HEK293 (cell line): ENCODE measurements around the gene TTC39C.
A peak's percentile ranks its signal among the peaks of the same experiment; 100 is the strongest.

Source experiments
- HOXA7 ChIP-seq: sonication (generic); formaldehyde crosslinking; IDR thresholded peaks from 2 replicates; pipeline ENCODE4 v1.8.1; 2022; ENCODE audit warnings: missing genetic modification reagents, borderline replicate concordance
- KLF10 ChIP-seq: fragments of 450-650 bp; IDR thresholded peaks from 2 replicates; pipeline ENCODE4 v1.5.1; 2018; ENCODE audit warnings: missing biosample characterization, mild to moderate bottlenecking, missing genetic modification characterization
- KLF16 ChIP-seq: fragments of 450-650 bp; formaldehyde crosslinking; IDR thresholded peaks from 2 replicates; pipeline ENCODE4 v1.5.1; 2017; ENCODE audit warnings: missing biosample characterization, missing genetic modification characterization
- KLF9 ChIP-seq: fragments of 450-650 bp; formaldehyde crosslinking; IDR thresholded peaks from 2 replicates; pipeline ENCODE4 v1.5.1; 2016; ENCODE audit warnings: missing biosample characterization, missing genetic modification characterization, low read depth
- OVOL3 ChIP-seq: fragments of 450-650 bp; formaldehyde crosslinking; IDR thresholded peaks from 2 replicates; pipeline ENCODE4 v1.5.1; 2016; ENCODE audit warnings: missing biosample characterization, missing genetic modification characterization
- PBX3 ChIP-seq: sonication (generic); formaldehyde crosslinking; IDR thresholded peaks from 2 replicates; pipeline ENCODE4 v1.8.1; 2022; ENCODE audit warnings: mild to moderate bottlenecking, moderate library complexity, missing genetic modification reagents
- PRDM10 ChIP-seq: fragments of 450-650 bp; formaldehyde crosslinking; IDR thresholded peaks from 2 replicates; pipeline ENCODE4 v1.5.1; 2016; ENCODE audit warnings: missing biosample characterization, missing genetic modification characterization
- PRDM6 ChIP-seq: fragments of 450-650 bp; formaldehyde crosslinking; IDR thresholded peaks from 2 replicates; pipeline ENCODE4 v1.5.1; 2017; ENCODE audit warnings: missing biosample characterization, missing genetic modification characterization
- SP7 ChIP-seq: fragments of 450-650 bp; formaldehyde crosslinking; IDR thresholded peaks from 2 replicates; pipeline ENCODE4 v1.5.1; 2016; ENCODE audit warnings: missing biosample characterization, missing genetic modification characterization
- WT1 ChIP-seq: fragments of 450-650 bp; formaldehyde crosslinking; IDR thresholded peaks from 2 replicates; pipeline ENCODE4 v1.5.1; 2016; ENCODE audit warnings: missing biosample characterization, missing genetic modification characterization
- ZBTB8A ChIP-seq: fragments of 450-650 bp; formaldehyde crosslinking; IDR thresholded peaks from 2 replicates; pipeline ENCODE4 v1.5.1; 2016; ENCODE audit warnings: missing biosample characterization, missing genetic modification characterization
- ZNF174 ChIP-seq: fragments of 450-650 bp; formaldehyde crosslinking; IDR thresholded peaks from 2 replicates; pipeline ENCODE4 v1.5.0; 2017; ENCODE audit warnings: missing biosample characterization, mild to moderate bottlenecking, missing genetic modification characterization
- ZNF302 ChIP-seq: fragments of 450-650 bp; formaldehyde crosslinking; IDR thresholded peaks from 2 replicates; pipeline ENCODE4 v1.5.1; 2016; ENCODE audit warnings: missing biosample characterization, missing genetic modification characterization, low read depth
- ZNF354C ChIP-seq: fragments of 450-650 bp; formaldehyde crosslinking; IDR thresholded peaks from 2 replicates; pipeline ENCODE4 v1.5.1; 2016; ENCODE audit warnings: missing biosample characterization, missing genetic modification characterization, low read depth, borderline replicate concordance
- ZNF398 ChIP-seq: fragments of 450-650 bp; formaldehyde crosslinking; IDR thresholded peaks from 2 replicates; pipeline ENCODE4 v1.5.1; 2017; ENCODE audit warnings: missing biosample characterization, missing genetic modification characterization
- ZNF580 ChIP-seq: fragments of 450-650 bp; formaldehyde crosslinking; IDR thresholded peaks from 2 replicates; pipeline ENCODE4 v1.5.1; 2016; ENCODE audit warnings: missing biosample characterization, missing genetic modification characterization
- ZNF610 ChIP-seq: fragments of 450-650 bp; formaldehyde crosslinking; IDR thresholded peaks from 2 replicates; pipeline ENCODE4 v1.5.1; 2016; ENCODE audit warnings: missing biosample characterization, missing genetic modification characterization, borderline replicate concordance
- ZNF629 ChIP-seq: fragments of 450-650 bp; formaldehyde crosslinking; IDR thresholded peaks from 2 replicates; pipeline ENCODE4 v1.5.1; 2017; ENCODE audit warnings: missing biosample characterization, missing genetic modification characterization
- ZNF639 ChIP-seq: fragments of 450-650 bp; formaldehyde crosslinking; IDR thresholded peaks from 2 replicates; pipeline ENCODE4 v1.5.1; 2016; ENCODE audit warnings: missing biosample characterization, missing genetic modification characterization
- ZNF843 ChIP-seq: fragments of 450-650 bp; formaldehyde crosslinking; IDR thresholded peaks from 2 replicates; pipeline ENCODE4 v1.5.1; 2016; ENCODE audit warnings: missing biosample characterization, missing genetic modification characterization
- ZSCAN30 ChIP-seq: fragments of 450-650 bp; IDR thresholded peaks from 2 replicates; pipeline ENCODE4 v1.5.1; 2018; ENCODE audit warnings: missing biosample characterization, mild to moderate bottlenecking, missing genetic modification characterization, moderate library complexity
- ZXDB ChIP-seq: fragments of 450-650 bp; formaldehyde crosslinking; IDR thresholded peaks from 2 replicates; pipeline ENCODE4 v1.5.1; 2016; ENCODE audit warnings: missing biosample characterization, missing genetic modification characterization
- TF ChIP-seq, protein P1 (sequence below): fragments of 450-650 bp; formaldehyde crosslinking; IDR thresholded peaks from 2 replicates; pipeline ENCODE4 v1.5.1; 2016; ENCODE audit warnings: missing biosample characterization, missing genetic modification characterization
- TF ChIP-seq, protein P2 (sequence below): fragments of 450-650 bp; formaldehyde crosslinking; IDR thresholded peaks from 2 replicates; pipeline ENCODE4 v1.5.1; 2016; ENCODE audit warnings: missing biosample characterization, missing genetic modification characterization
- TF ChIP-seq, protein P3 (sequence below): fragments of 450-650 bp; IDR thresholded peaks from 2 replicates; pipeline ENCODE4 v1.5.1; 2018; ENCODE audit warnings: missing biosample characterization, mild to moderate bottlenecking, missing genetic modification characterization

The TTC39C gene

GRCh38 chr18:23994361-23994902, 20.1 kb upstream of the TTC39C start (continued):
- TF ChIP-seq, protein P1, sequence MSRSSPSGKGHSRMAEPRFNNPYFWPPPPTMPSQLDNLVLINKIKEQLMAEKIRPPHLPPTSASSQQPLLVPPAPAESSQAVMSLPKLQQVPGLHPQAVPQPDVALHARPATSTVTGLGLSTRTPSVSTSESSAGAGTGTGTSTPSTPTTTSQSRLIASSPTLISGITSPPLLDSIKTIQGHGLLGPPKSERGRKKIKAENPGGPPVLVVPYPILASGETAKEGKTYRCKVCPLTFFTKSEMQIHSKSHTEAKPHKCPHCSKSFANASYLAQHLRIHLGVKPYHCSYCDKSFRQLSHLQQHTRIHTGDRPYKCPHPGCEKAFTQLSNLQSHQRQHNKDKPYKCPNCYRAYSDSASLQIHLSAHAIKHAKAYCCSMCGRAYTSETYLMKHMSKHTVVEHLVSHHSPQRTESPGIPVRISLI (tag by site-specific recombination) = 0 out of 2 replicates have a peak, but pooled peaks have one; percentile 9
- TF ChIP-seq KLF10 (tag by site-specific recombination) (no peak), ZNF302 (peak; percentile 16; the same call in 1 of the 2 replicates), WT1 (peak; percentile 69), KLF9 (tag by site-specific recombination) (peak; percentile 31; the same call in 1 of the 2 replicates), SP7 (tag by site-specific recombination) (peak; percentile 82), ZNF174 (tag by site-specific recombination) (no peak), ZNF629 (tag by site-specific recombination) (peak; percentile 59), PRDM6 (tag by site-specific recombination) (peak; percentile 96), ZNF398 (tag by site-specific recombination) (peak; percentile 88), ZNF843 (tag by site-specific recombination) (peak; percentile 58; the same call in 1 of the 2 replicates), KLF16 (tag by site-specific recombination) (0 out of 2 replicates have a peak, but pooled peaks have one; percentile 23), ZSCAN30 (no peak; the same call in 1 of the 2 replicates), ZNF580 (peak; percentile 57; the same call in 1 of the 2 replicates), PRDM10 (peak; percentile 64), ZXDB (tag by site-specific recombination) (peak; percentile 52; the same call in 1 of the 2 replicates), HOXA7 (CRISPR knock-in tag) (no peak), ZNF610 (tag by site-specific recombination) (no peak), ZNF639 (tag by site-specific recombination) (0 out of 2 replicates have a peak, but pooled peaks have one; percentile 13), PBX3 (CRISPR knock-in tag) (no peak), ZBTB8A (tag by site-specific recombination) (no peak), OVOL3 (tag by site-specific recombination) (no peak), ZNF354C (tag by site-specific recombination) (no peak)
- TF ChIP-seq, protein P2, sequence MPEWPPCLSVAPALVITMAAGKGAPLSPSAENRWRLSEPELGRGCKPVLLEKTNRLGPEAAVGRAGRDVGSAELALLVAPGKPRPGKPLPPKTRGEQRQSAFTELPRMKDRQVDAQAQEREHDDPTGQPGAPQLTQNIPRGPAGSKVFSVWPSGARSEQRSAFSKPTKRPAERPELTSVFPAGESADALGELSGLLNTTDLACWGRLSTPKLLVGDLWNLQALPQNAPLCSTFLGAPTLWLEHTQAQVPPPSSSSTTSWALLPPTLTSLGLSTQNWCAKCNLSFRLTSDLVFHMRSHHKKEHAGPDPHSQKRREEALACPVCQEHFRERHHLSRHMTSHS (tag by site-specific recombination) = no peak
- TF ChIP-seq, protein P3, sequence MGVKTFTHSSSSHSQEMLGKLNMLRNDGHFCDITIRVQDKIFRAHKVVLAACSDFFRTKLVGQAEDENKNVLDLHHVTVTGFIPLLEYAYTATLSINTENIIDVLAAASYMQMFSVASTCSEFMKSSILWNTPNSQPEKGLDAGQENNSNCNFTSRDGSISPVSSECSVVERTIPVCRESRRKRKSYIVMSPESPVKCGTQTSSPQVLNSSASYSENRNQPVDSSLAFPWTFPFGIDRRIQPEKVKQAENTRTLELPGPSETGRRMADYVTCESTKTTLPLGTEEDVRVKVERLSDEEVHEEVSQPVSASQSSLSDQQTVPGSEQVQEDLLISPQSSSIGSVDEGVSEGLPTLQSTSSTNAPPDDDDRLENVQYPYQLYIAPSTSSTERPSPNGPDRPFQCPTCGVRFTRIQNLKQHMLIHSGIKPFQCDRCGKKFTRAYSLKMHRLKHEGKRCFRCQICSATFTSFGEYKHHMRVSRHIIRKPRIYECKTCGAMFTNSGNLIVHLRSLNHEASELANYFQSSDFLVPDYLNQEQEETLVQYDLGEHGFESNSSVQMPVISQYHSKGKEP (tag by site-specific recombination) = peak; percentile 100
